Sigmoid colon (tissue), 7 donors: ENCODE results near the gene SMARCC2. TPM values are rescaled to one million over a fixed set of nuclear protein-coding genes. Genes with fewer than 3 reads are reported as not detected.

Experiments
- DNase-seq: peaks from one replicate; pipeline ENCODE4 v3.0.0-alpha.2; 2019
- H3K27ac ChIP-seq, 4 donors: fragments of 200-600 bp; sonication (generic); one replicate each; pipeline ENCODE4 v1.5.1; 2016 to 2019; ENCODE audit warnings: mild to moderate bottlenecking in 1 of 4
- H3K27me3 ChIP-seq, 3 donors: fragments of 200-600 bp; sonication (generic); one replicate each; pipeline ENCODE4 v1.5.1; 2019; ENCODE audit warnings: mild to moderate bottlenecking in 1 of 3
- H3K36me3 ChIP-seq, 4 donors: fragments of 200-600 bp; sonication (generic); one replicate each; pipeline ENCODE4 v1.5.1; 2016 to 2019
- H3K4me1 ChIP-seq, 4 donors: fragments of 200-600 bp; sonication (generic); one replicate each; pipeline ENCODE4 v1.5.1; 2017 to 2019
- H3K4me3 ChIP-seq, 4 donors: fragments of 200-600 bp; sonication (generic); one replicate each; pipeline ENCODE4 v1.5.1; 2017 to 2019; ENCODE audit warnings: mild to moderate bottlenecking in 2 of 4, moderate library complexity in 1 of 4
- H3K9me3 ChIP-seq, 4 donors: fragments of 200-600 bp in 3 of 4; sonication (generic) in 3 of 4; one replicate each; pipeline versions ENCODE4 v1.5.1 to v1.6.1; 2013 to 2019
- CTCF ChIP-seq, 4 experiments: fragments of 450-650 bp in 3 of 4; fragments of 200-600 bp in 1 of 4; IDR thresholded peaks; one replicate each; pipeline ENCODE4 v1.5.1; 2016 to 2019; ENCODE audit warnings: antibody characterized with exemption in 4 of 4, mild to moderate bottlenecking in 3 of 4, moderate library complexity in 2 of 4
- EP300 ChIP-seq, 4 donors: sonication (generic); formaldehyde crosslinking; IDR thresholded peaks; one replicate each; pipeline ENCODE4 v1.6.1; 2017; ENCODE audit warnings: antibody characterized with exemption in 4 of 4
- POLR2A ChIP-seq, 2 donors: fragments of 450-650 bp; IDR thresholded peaks; one replicate each; pipeline ENCODE4 v1.6.1; 2016; ENCODE audit warnings: antibody characterized with exemption in 2 of 2, mild to moderate bottlenecking in 2 of 2, moderate library complexity in 2 of 2
- POLR2AphosphoS5 ChIP-seq, 4 donors: sonication (generic); formaldehyde crosslinking; IDR thresholded peaks; one replicate each; pipeline ENCODE4 v1.6.1; 2017; ENCODE audit warnings: antibody characterized with exemption in 4 of 4
- WGBS, 2 donors: extraction: QIAGEN DNeasy Blood & Tissue Kit; methylation state at CpG; one replicate each; pipeline ENCODE4 v1.1.7; 2013; 5-methylcytosine and 5-hydroxymethylcytosine counted together
- intact Hi-C: fragments of 100-400 bp; cut with DNase I; formaldehyde crosslinking; loops from one replicate; pipeline ENCODE4 v1.15.1; 2023
- polyA plus RNA-seq, 3 donors: library from polyadenylated mRNA; stranded (reverse); fragments of 200-250 nt; gene quantifications; one replicate each; pipeline ENCODE4 v1.2.3, GENCODE V29; 2013
- total RNA-seq, 4 donors: library from RNA; depleted of rRNA; stranded (reverse); fragments of >200 nt; gene quantifications; one replicate each; pipeline ENCODE4 v1.1.0, GENCODE V29; 2016
- donor health status: healthy with polysubstance abuse.
- donor health status: Bipolar disorder and iron deficiency.
- donor health status: healthy.

The SMARCC2 gene
- total and polyA plus RNA-seq, 7 donors = 18.0 to 135 (median 55.7) TPM

GRCh38 chr12:56188131-56188777 is 1.0 kb downstream of the SMARCC2 start:
- no peaks in the 10 kb centered on the region for H3K27me3 ChIP-seq
- TF ChIP-seq CTCF (IDR thresholded peaks at IDR 0.05) = no peak
- no peak for TF ChIP-seq POLR2A (IDR thresholded peaks at IDR 0.05)
- TF ChIP-seq POLR2AphosphoS5 (IDR thresholded peaks at IDR 0.05) = no peak
- no peak for TF ChIP-seq EP300 (IDR thresholded peaks at IDR 0.05)
- intact Hi-C loops = loop anchor here (10.0 kb wide), 1 partner anchor 143 kb away; the partner anchor contains the start of gene RPS26
- peak overlapping the region; percentile 84 to 98 (median 93) for H3K4me3 ChIP-seq
- H3K36me3 ChIP-seq = peaks cover 12 to 40% (median 22%) of the 10 kb centered on the region in 4 donors
- peaks cover 0 to 32% (median 24%) of the 10 kb centered on the region in 4 donors for H3K4me1 ChIP-seq
- H3K9me3 ChIP-seq = no peaks in the 10 kb centered on the region
- 5 to 9% methylated on average over 10 of the region's 10 CpGs for WGBS, 2 donors
- no peak for DNase-seq
- peak overlapping the region; percentile 91 to 95 (median 92) for H3K27ac ChIP-seq

- H3K36me3 ChIP-seq = peaks cover 13 to 53% (median 34%) of the 10 kb centered on the region in 4 donors
- peak overlapping the region in 1 of 4 donors; percentile 93 for H3K27ac ChIP-seq
- WGBS, 2 donors = 53 to 69% methylated on average over 2 of the region's 2 CpGs
- intact Hi-C loops = loop anchor here (10.0 kb wide), 1 partner anchor 142 kb away; the partner anchor contains the start of gene RPS26
- H3K4me3 ChIP-seq = no peak overlapping the region
- no peak for TF ChIP-seq CTCF (IDR thresholded peaks at IDR 0.05)
- TF ChIP-seq POLR2AphosphoS5 (IDR thresholded peaks at IDR 0.05) = no peak
- TF ChIP-seq POLR2A (IDR thresholded peaks at IDR 0.05) = no peak
- no peak for TF ChIP-seq EP300 (IDR thresholded peaks at IDR 0.05)
- no peaks in the 10 kb centered on the region for H3K9me3 ChIP-seq
- H3K4me1 ChIP-seq = peaks cover 0 to 32% (median 23%) of the 10 kb centered on the region in 4 donors
- no peaks in the 10 kb centered on the region for H3K27me3 ChIP-seq
- no peak for DNase-seq
These were observed 2.3 kb downstream of the SMARCC2 start for GRCh38 chr12:56186957-56187356.

DNA sequence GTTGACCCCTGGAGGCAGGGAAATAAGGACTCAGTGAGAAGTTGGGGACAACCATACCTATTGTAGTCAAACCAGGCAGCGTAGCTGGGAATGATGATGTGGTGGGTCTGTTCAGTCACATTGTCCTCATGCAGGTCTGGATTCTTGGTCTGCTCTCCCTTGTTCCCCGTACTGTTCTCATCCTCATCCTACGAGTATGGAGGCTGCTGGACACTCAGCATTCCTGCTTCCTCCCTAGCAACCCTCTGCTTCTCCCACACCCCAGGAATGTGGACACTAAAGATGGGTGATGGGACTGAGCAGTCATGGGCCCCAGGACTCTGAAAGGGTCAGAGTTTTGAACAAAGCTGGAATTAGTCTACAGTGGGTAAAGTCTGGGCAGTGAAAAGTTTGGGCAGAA is 10.9 kb downstream of the SMARCC2 start:
- no peak for DNase-seq
- no peak overlapping the region for H3K4me3 ChIP-seq
- H3K36me3 ChIP-seq = peaks cover 40 to 100% (median 78%) of the 10 kb centered on the region in 4 donors
- intact Hi-C loops = no loop called here
- no peak for TF ChIP-seq CTCF (IDR thresholded peaks at IDR 0.05)
- no peak for TF ChIP-seq EP300 (IDR thresholded peaks at IDR 0.05)
- TF ChIP-seq POLR2AphosphoS5 (IDR thresholded peaks at IDR 0.05) = no peak
- TF ChIP-seq POLR2A (IDR thresholded peaks at IDR 0.05) = no peak
- no peaks in the 10 kb centered on the region for H3K27me3 ChIP-seq
- WGBS, 2 donors = 90 to 95% methylated on average over 3 of the region's 3 CpGs
- H3K9me3 ChIP-seq = no peaks in the 10 kb centered on the region
- no peak overlapping the region for H3K27ac ChIP-seq
- no peaks in the 10 kb centered on the region for H3K4me1 ChIP-seq

DNA sequence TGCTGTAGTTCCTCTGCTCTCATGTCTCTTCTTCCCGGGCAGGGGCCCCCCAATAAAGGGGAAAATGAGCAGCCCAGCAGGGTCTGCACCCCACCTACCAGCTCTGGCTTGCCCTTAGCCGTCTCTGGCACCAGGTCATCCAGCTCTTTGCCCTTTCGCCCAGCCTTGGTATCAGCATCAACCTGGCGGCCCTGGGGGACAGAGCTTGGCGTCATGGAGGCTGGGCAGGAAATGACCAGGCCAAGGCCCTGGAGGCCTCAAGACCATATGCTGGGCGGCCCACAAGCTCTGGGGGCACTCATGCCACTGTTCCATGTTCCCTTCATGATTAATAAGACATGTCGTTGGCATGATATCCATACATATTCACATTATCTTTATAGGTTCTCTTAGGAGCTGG is 16.4 kb downstream of the SMARCC2 start:
- TF ChIP-seq POLR2AphosphoS5 (IDR thresholded peaks at IDR 0.05) (no peak), EP300 (IDR thresholded peaks at IDR 0.05) (no peak), CTCF (IDR thresholded peaks at IDR 0.05) (no peak), POLR2A (IDR thresholded peaks at IDR 0.05) (no peak)
- H3K4me3 ChIP-seq = no peak overlapping the region
- no peaks in the 10 kb centered on the region for H3K4me1 ChIP-seq
- no peaks in the 10 kb centered on the region for H3K27me3 ChIP-seq
- no peak for DNase-seq
- peaks cover 68 to 100% (median 81%) of the 10 kb centered on the region in 4 donors for H3K36me3 ChIP-seq
- no peak overlapping the region for H3K27ac ChIP-seq
- 92 to 97% methylated on average over 7 of the region's 7 CpGs for WGBS, 2 donors
- intact Hi-C loops = no loop called here
- no peaks in the 10 kb centered on the region for H3K9me3 ChIP-seq
